GM23248 (cell line): ENCODE data around the gene FAM171A2.

Experiments used
- EZH2 ChIP-seq: fragments of 200-600 bp; sonication (generic); IDR thresholded peaks from 2 replicates; pipeline ENCODE4 v1.6.1; 2018; ENCODE audit warnings: antibody characterized with exemption, mild to moderate bottlenecking; ENCODE audit not compliant: insufficient read depth, poor library complexity, severe bottlenecking
- EZH2phosphoT487 ChIP-seq: fragments of 200-600 bp; sonication (generic); IDR thresholded peaks from 2 replicates; pipeline ENCODE4 v1.6.1; 2018; ENCODE audit warnings: antibody characterized with exemption, moderate library complexity, mild to moderate bottlenecking, low read depth; ENCODE audit not compliant: insufficient read depth

- TF ChIP-seq EZH2phosphoT487 (no peak), EZH2 (no peak)
These were observed 53.5 kb downstream of the FAM171A2 start for GRCh38 chr17:44310188-44310587.
